Activated CD8-positive, alpha-beta T cell treated with anti-CD3 and anti-CD28 coated beads for 36 hours (primary cell): ENCODE measurements around the gene ARMC5. TPM values are rescaled to one million over a fixed set of nuclear protein-coding genes. Genes with fewer than 3 reads are reported as not detected.
"Not testable (repeated sequence)": the region's sequence is repeated elsewhere in the genome, so short reads cannot be mapped to it uniquely, and the experiment has no call there.

Experiments used
- ATAC-seq: fragments of 200-7000 bp; cut with Tn5 transposase; one replicate; pipeline ENCODE4 v1.10.0; 2021; ENCODE audit warnings: mild to moderate bottlenecking, moderate library complexity
- CTCF ChIA-PET: fragments of 350-600 bp; sonication (Branson Sonifier 250); formaldehyde crosslinking; loops from one replicate; lab custom pipeline; 2021; ENCODE audit warnings: antibody characterized with exemption; lab: Charles Lee
- POLR2A ChIA-PET: fragments of 350-600 bp; sonication (Branson Sonifier 250); formaldehyde crosslinking; loops from one replicate; lab custom pipeline; 2021; ENCODE audit warnings: antibody characterized with exemption; lab: Charles Lee
- DNase-seq: peaks from one replicate; pipeline ENCODE4 v3.0.0-alpha.2; 2020
- H3K27ac Mint-ChIP-seq: one replicate; pipeline ENCODE4 v1.8.0; 2021; ENCODE audit warnings: mild to moderate bottlenecking, mixed read lengths
- H3K27me3 Mint-ChIP-seq: one replicate; pipeline ENCODE4 v1.8.0; 2021; ENCODE audit warnings: mixed read lengths
- H3K36me3 Mint-ChIP-seq: one replicate; pipeline ENCODE4 v1.8.0; 2021; ENCODE audit warnings: low read depth, mixed read lengths
- H3K4me1 Mint-ChIP-seq: one replicate; pipeline ENCODE4 v1.8.0; 2021; ENCODE audit warnings: low read depth, mixed read lengths
- H3K4me3 Mint-ChIP-seq: one replicate; pipeline ENCODE4 v1.8.0; 2021; ENCODE audit warnings: mild to moderate bottlenecking, moderate library complexity, mixed read lengths
- H3K9me3 Mint-ChIP-seq: one replicate; pipeline ENCODE4 v1.8.0; 2021; ENCODE audit warnings: mixed read lengths
- CTCF ChIP-seq: fragments of 200-600 bp; IDR thresholded peaks from one replicate; pipeline ENCODE4 v1.8.0; 2022; ENCODE audit warnings: antibody characterized with exemption, mild to moderate bottlenecking
- intact Hi-C: fragments of 100-400 bp; cut with micrococcal nuclease; formaldehyde crosslinking; loops from one replicate; pipeline ENCODE4 v1.10.0; 2022
- total RNA-seq, 2 experiments: library from RNA; stranded (reverse); gene quantifications; one replicate each; pipeline ENCODE4 v1.2.3, GENCODE V29; 2021

Gene ARMC5
- total RNA-seq, 2 experiments from 2014 or later = 8.2 to 10.0 TPM

- H3K36me3 Mint-ChIP-seq = no peaks in the 10 kb centered on the region
- no peak overlapping the region for H3K4me3 Mint-ChIP-seq
- no peak for TF ChIP-seq CTCF
- ChIA-PET CTCF (interaction anchor here (1.1 to 1.6 kb wide), 2 partner anchors 18 to 55 kb away, joined by 3 read pairs; no protein-coding TSS in a partner anchor), POLR2A (interaction anchor here (2.2 kb wide), 1 partner anchor 21 kb away, joined by 6 read pairs; the partner anchor contains the start of gene ARMC5)
- H3K27ac Mint-ChIP-seq = no peak overlapping the region
- H3K9me3 Mint-ChIP-seq = no peaks in the 10 kb centered on the region
- intact Hi-C loops = no loop called here
- ATAC-seq (no peak), DNase-seq (no peak)
- H3K4me1 Mint-ChIP-seq = peaks cover 19% of the 10 kb centered on the region
- peaks cover 6% of the 10 kb centered on the region for H3K27me3 Mint-ChIP-seq
Observed at GRCh38 chr16:31438414-31438813, 20.9 kb upstream of the ARMC5 start.

- H3K36me3 Mint-ChIP-seq, intact Hi-C loops, H3K27me3 Mint-ChIP-seq, H3K9me3 Mint-ChIP-seq, DNase-seq, H3K4me3 Mint-ChIP-seq, H3K27ac Mint-ChIP-seq: not testable (repeated sequence)
- ChIA-PET POLR2A (interaction anchor here (1.0 to 2.2 kb wide), 3 partner anchors 21 to 259 kb away, joined by 3 to 7 read pairs (median 6); partner anchors contain the start of genes ARMC5 and FUS), CTCF (interaction anchor here (1.1 to 2.0 kb wide), 3 partner anchors 10 to 56 kb away, joined by 3 to 8 read pairs (median 3); no protein-coding TSS in a partner anchor)
- ATAC-seq = peak; percentile 29
- peaks cover 19% of the 10 kb centered on the region for H3K4me1 Mint-ChIP-seq
Observed at GRCh38 chr16:31439023-31439422, 20.3 kb upstream of the ARMC5 start.

- no peak for TF ChIP-seq CTCF
- Mint-ChIP-seq H3K36me3 (no peaks in the 10 kb centered on the region), H3K27me3 (peaks cover 6% of the 10 kb centered on the region), H3K4me1 (peaks cover 19% of the 10 kb centered on the region), H3K4me3 (no peak overlapping the region), H3K9me3 (no peaks in the 10 kb centered on the region), H3K27ac (no peak overlapping the region)
- intact Hi-C loops = no loop called here
- DNase-seq = peak; percentile 44
- CTCF ChIA-PET = interaction anchor here (1.6 to 2.0 kb wide), 2 partner anchors 10 to 17 kb away, joined by 3 to 8 read pairs; no protein-coding TSS in a partner anchor
- ATAC-seq = peak; percentile 29
- POLR2A ChIA-PET = interaction anchor here (0.7 to 2.2 kb wide), 5 partner anchors 16 to 259 kb away, joined by 3 to 7 read pairs (median 4); partner anchors contain the start of genes ARMC5 and FUS
Observed at GRCh38 chr16:31439519-31439918, 19.8 kb upstream of the ARMC5 start.

GRCh38 chr16:31440516-31441184 lies 18.7 kb upstream of the ARMC5 start:
- Mint-ChIP-seq H3K27ac (no peak overlapping the region), H3K4me3 (no peak overlapping the region), H3K36me3 (no peaks in the 10 kb centered on the region), H3K27me3 (peaks cover 6% of the 10 kb centered on the region), H3K9me3 (no peaks in the 10 kb centered on the region), H3K4me1 (peaks cover 19% of the 10 kb centered on the region)
- ATAC-seq = no peak
- ChIA-PET CTCF (interaction anchor here (1.0 to 2.5 kb wide), 4 partner anchors 8 to 239 kb away, joined by 3 to 8 read pairs (median 4); no protein-coding TSS in a partner anchor), POLR2A (interaction anchor here (0.8 to 1.8 kb wide), 3 partner anchors 10 to 260 kb away, joined by 3 to 7 read pairs (median 4); partner anchors contain the start of gene FUS)
- TF ChIP-seq CTCF = no peak
- intact Hi-C loops = loop anchor here (10.0 kb wide), 2 partner anchors 56 to 236 kb away; partner anchors contain the start of gene PYCARD
- DNase-seq = no peak

GRCh38 chr16:31441956-31442355 lies 17.3 kb upstream of the ARMC5 start:
- CTCF ChIA-PET = interaction anchor here (0.6 to 2.5 kb wide), 23 partner anchors 10 to 457 kb away, joined by 3 to 20 read pairs (median 4); partner anchors contain the start of genes ARMC5, COX6A2 and HSD3B7
- DNase-seq = no peak
- Mint-ChIP-seq H3K4me3 (peak overlapping the region; percentile 64), H3K4me1 (peaks cover 21% of the 10 kb centered on the region), H3K36me3 (no peaks in the 10 kb centered on the region), H3K27ac (peak overlapping the region; percentile 12), H3K27me3 (peaks cover 6% of the 10 kb centered on the region), H3K9me3 (no peaks in the 10 kb centered on the region)
- ATAC-seq = no peak
- TF ChIP-seq CTCF = no peak
- intact Hi-C loops = loop anchor here (10.0 kb wide), 2 partner anchors 57 to 237 kb away; partner anchors contain the start of gene PYCARD
- POLR2A ChIA-PET = interaction anchor here (0.6 to 2.2 kb wide), 6 partner anchors 10 to 262 kb away, joined by 3 to 9 read pairs (median 4); partner anchors contain the start of genes ARMC5 and FUS

- POLR2A ChIA-PET = interaction anchor here (2.0 kb wide), 1 partner anchor 250 kb away, joined by 4 read pairs; no protein-coding TSS in a partner anchor
- H3K36me3 Mint-ChIP-seq, H3K4me1 Mint-ChIP-seq, DNase-seq, H3K4me3 Mint-ChIP-seq, H3K9me3 Mint-ChIP-seq, H3K27ac Mint-ChIP-seq, H3K27me3 Mint-ChIP-seq, ATAC-seq: not testable (repeated sequence)
- CTCF ChIA-PET = interaction anchor here (1.4 kb wide), 1 partner anchor 462 kb away, joined by 3 read pairs; no protein-coding TSS in a partner anchor
- intact Hi-C loops = loop anchor here (10.0 kb wide), 2 partner anchors 61 to 241 kb away; partner anchors contain the start of gene PYCARD
Observed at GRCh38 chr16:31445931-31446330, 13.4 kb upstream of the ARMC5 start.
